OCI-LY7 (cell line): ENCODE measurements around the gene PAK1IP1. TPM values are rescaled to one million over a fixed set of nuclear protein-coding genes. Genes with fewer than 3 reads are reported as not detected.

Experiments
- BruUV-seq: library from RNA; stranded (reverse); fragments of 400-500 nt; replicated peaks from 2 replicates; lab custom pipeline; 2021; lab: Mats Ljungman, UMichigan
- CTCF ChIA-PET: fragments of 300-600 bp; sonication (Branson Sonifier 250); formaldehyde crosslinking; loops from one replicate; lab custom pipeline; 2022; ENCODE audit warnings: antibody characterized with exemption; ENCODE audit not compliant: unreplicated experiment; lab: Charles Lee
- POLR2A ChIA-PET: fragments of 300-600 bp; sonication (Branson Sonifier 250); formaldehyde crosslinking; loops from one replicate; lab custom pipeline; 2022; ENCODE audit warnings: antibody characterized with exemption; lab: Charles Lee
- DNase-seq: peaks from one replicate; pipeline ENCODE4 v3.0.0-alpha.2; 2015; ENCODE audit warnings: low spot score
- H2AFZ ChIP-seq: fragments of 200-600 bp; sonication (generic), shearing (Covaris generic); 2 replicates; pipeline ENCODE4 v1.6.1; 2014; ENCODE audit warnings: mild to moderate bottlenecking, antibody characterized with exemption, low read length, moderate library complexity
- H3K27ac ChIP-seq: fragments of 200-600 bp; sonication (generic); 2 replicates; pipeline ENCODE4 v1.5.1; 2014; ENCODE audit warnings: mixed run types, low read depth, mild to moderate bottlenecking, moderate library complexity, low read length, inconsistent platforms; ENCODE audit not compliant: poor library complexity, severe bottlenecking
- H3K36me3 ChIP-seq: fragments of 200-600 bp; sonication (generic); 2 replicates; pipeline ENCODE4 v1.6.1; 2014; ENCODE audit warnings: mild to moderate bottlenecking, antibody characterized with exemption, low read length, moderate library complexity, mixed read lengths; ENCODE audit not compliant: insufficient read depth
- H3K4me1 ChIP-seq: fragments of 200-600 bp; sonication (generic); 2 replicates; pipeline ENCODE4 v1.5.1; 2014; ENCODE audit warnings: mild to moderate bottlenecking, low read length; ENCODE audit not compliant: insufficient read depth, poor library complexity, severe bottlenecking
- H3K4me2 ChIP-seq: fragments of 200-600 bp; sonication (generic); 2 replicates; pipeline ENCODE4 v1.6.1; 2014; ENCODE audit warnings: mild to moderate bottlenecking, low read length
- H3K4me3 ChIP-seq: fragments of 200-600 bp; sonication (generic); 2 replicates; pipeline ENCODE4 v1.5.1; 2014; ENCODE audit warnings: mild to moderate bottlenecking, low read depth, low read length; ENCODE audit not compliant: poor library complexity, severe bottlenecking
- H3K79me2 ChIP-seq: fragments of 200-600 bp; sonication (generic); 2 replicates; pipeline ENCODE4 v1.6.1; 2016; ENCODE audit warnings: low read depth, mild to moderate bottlenecking, low read length, moderate library complexity, mixed read lengths; ENCODE audit not compliant: insufficient read depth
- H3K9me2 ChIP-seq: fragments of 200-600 bp; sonication (generic); 2 replicates; pipeline ENCODE4 v1.6.1; 2016; ENCODE audit warnings: mild to moderate bottlenecking, low read length, mixed read lengths; ENCODE audit not compliant: insufficient read depth
- H3K9me3 ChIP-seq: fragments of 200-600 bp; sonication (generic); 2 replicates; pipeline ENCODE4 v1.6.1; 2014; ENCODE audit warnings: mild to moderate bottlenecking, mixed run types, low read length, mixed read lengths
- H4K20me1 ChIP-seq: fragments of 200-600 bp; sonication (generic); 2 replicates; pipeline ENCODE4 v1.6.1; 2014; ENCODE audit warnings: mild to moderate bottlenecking, antibody characterized with exemption, low read length, moderate library complexity, mixed read lengths; ENCODE audit not compliant: insufficient read depth
- EZH2phosphoT487 ChIP-seq: fragments of 200-600 bp; sonication (generic); IDR thresholded peaks from 2 replicates; pipeline ENCODE4 v1.6.1; 2018; ENCODE audit warnings: low read depth, borderline replicate concordance, mild to moderate bottlenecking, mixed run types, antibody characterized with exemption, low read length, moderate library complexity, mixed read lengths
- intact Hi-C: fragments of 100-400 bp; cut with micrococcal nuclease; formaldehyde crosslinking; loops from one replicate; pipeline ENCODE4 v1.10.0; 2022; ENCODE audit not compliant: unreplicated experiment
- total RNA-seq, 2 experiments: library from RNA; depleted of rRNA in 1 of 2; stranded (reverse); fragments of >200 nt in 1 of 2; shearing (Covaris generic) in 1 of 2; gene quantifications; 2 replicates each; pipeline ENCODE4 v1.2.3, GENCODE V29; 2014 to 2022
- TF ChIP-seq, protein P1 (sequence below): fragments of 200-600 bp; sonication (generic); conservative IDR thresholded peaks from 2 replicates; pipeline ENCODE4 v1.5.1; 2014; ENCODE audit warnings: mild to moderate bottlenecking, antibody characterized with exemption, low read length, moderate library complexity, mixed read lengths

The PAK1IP1 gene
- total RNA-seq, 2 experiments from 2014 or later, result 21.8 to 27.8 TPM

DNA sequence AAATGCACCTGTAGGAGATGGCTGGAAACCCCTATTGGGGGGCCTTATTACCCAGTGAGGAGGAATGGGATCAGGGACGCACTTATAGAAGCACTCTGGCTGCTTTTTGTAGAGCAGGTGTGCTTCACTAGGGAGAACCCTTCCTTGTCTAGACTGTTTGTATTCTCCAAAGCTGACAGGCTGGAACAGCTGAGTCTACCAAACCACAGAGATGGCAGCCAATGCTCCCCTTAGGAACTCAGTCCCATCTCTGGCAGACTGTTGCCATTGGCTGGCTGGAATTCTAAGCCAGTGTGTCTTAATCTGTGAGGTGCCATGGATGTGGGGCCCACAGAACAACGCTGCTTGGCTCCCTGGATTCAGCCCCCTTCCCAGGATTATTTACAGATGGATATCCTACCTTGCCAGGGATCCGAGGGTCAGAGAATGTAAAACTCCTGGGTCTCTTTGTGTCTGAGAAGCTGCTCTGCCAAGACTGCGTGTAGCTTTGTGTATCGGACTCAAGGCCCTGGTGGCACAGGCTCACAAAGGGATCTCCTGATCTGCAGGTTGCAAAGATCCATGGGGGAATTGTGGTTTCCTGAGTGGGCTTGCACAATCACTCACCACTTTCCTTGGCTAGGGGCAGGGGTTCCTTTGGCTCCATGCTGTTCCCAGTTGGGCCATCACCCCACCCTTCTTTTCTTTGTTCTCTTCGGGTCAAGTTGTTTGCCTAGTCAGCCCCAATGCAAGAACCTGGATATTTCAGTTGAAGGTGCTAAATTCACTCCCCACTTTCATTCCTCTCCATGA lies 26.4 kb upstream of the PAK1IP1 start:
- Histone ChIP-seq H3K4me3 (no peak overlapping the region), H2AFZ (no peak overlapping the region), H3K9me3 (no peaks in the 10 kb centered on the region), H3K4me1 (no peaks in the 10 kb centered on the region), H3K4me2 (no peak overlapping the region), H3K27ac (no peak overlapping the region), H4K20me1 (no peaks in the 10 kb centered on the region), H3K36me3 (no peaks in the 10 kb centered on the region), H3K9me2 (no peaks in the 10 kb centered on the region), H3K79me2 (no peaks in the 10 kb centered on the region)
- intact Hi-C loops, result no loop called here
- BruUV-seq, result no TSS peak
- CTCF ChIA-PET, result no interaction called here
- TF ChIP-seq, protein P1, sequence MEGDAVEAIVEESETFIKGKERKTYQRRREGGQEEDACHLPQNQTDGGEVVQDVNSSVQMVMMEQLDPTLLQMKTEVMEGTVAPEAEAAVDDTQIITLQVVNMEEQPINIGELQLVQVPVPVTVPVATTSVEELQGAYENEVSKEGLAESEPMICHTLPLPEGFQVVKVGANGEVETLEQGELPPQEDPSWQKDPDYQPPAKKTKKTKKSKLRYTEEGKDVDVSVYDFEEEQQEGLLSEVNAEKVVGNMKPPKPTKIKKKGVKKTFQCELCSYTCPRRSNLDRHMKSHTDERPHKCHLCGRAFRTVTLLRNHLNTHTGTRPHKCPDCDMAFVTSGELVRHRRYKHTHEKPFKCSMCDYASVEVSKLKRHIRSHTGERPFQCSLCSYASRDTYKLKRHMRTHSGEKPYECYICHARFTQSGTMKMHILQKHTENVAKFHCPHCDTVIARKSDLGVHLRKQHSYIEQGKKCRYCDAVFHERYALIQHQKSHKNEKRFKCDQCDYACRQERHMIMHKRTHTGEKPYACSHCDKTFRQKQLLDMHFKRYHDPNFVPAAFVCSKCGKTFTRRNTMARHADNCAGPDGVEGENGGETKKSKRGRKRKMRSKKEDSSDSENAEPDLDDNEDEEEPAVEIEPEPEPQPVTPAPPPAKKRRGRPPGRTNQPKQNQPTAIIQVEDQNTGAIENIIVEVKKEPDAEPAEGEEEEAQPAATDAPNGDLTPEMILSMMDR, result no peak
- TF ChIP-seq EZH2phosphoT487, result no peak
- POLR2A ChIA-PET, result interaction anchor here (1.1 kb wide), 1 partner anchor 28 kb away, joined by 3 read pairs; no protein-coding TSS in a partner anchor
- no peak for DNase-seq

DNA sequence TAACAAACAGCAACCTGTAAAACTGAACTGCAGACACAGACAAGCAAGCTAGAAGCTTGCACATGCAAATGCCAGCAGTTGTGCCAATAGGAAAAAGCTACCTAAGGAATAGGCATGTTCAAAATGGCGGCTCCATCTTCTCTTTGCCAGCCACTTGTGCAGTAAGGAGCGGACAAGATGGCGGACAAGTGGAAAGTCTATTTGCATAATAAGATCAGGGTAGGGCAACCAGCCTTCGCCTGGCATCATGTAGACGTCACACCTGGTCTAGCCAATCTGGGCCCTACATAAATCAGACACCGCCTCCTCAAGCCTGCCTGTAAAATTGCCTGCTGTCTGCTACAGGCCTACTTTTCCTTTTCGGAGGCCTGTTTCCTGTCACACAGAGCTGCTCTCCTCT lies 18.4 kb upstream of the PAK1IP1 start:
- TF ChIP-seq, protein P1, result no peak
- TF ChIP-seq EZH2phosphoT487, result no peak
- no TSS peak for BruUV-seq
- Histone ChIP-seq H3K4me2 (no peak overlapping the region), H3K9me3 (no peaks in the 10 kb centered on the region; the same call in 1 of the 2 replicates), H2AFZ (no peak overlapping the region), H4K20me1 (no peaks in the 10 kb centered on the region), H3K4me3 (no peak overlapping the region), H3K9me2 (no peaks in the 10 kb centered on the region), H3K36me3 (no peaks in the 10 kb centered on the region), H3K27ac (no peak overlapping the region), H3K4me1 (no peaks in the 10 kb centered on the region), H3K79me2 (no peaks in the 10 kb centered on the region)
- intact Hi-C loops, result no loop called here
- ChIA-PET CTCF (no interaction called here), POLR2A (interaction anchor here (0.9 kb wide), 1 partner anchor 8 kb away, joined by 3 read pairs; no protein-coding TSS in a partner anchor)
- no peak for DNase-seq

DNA sequence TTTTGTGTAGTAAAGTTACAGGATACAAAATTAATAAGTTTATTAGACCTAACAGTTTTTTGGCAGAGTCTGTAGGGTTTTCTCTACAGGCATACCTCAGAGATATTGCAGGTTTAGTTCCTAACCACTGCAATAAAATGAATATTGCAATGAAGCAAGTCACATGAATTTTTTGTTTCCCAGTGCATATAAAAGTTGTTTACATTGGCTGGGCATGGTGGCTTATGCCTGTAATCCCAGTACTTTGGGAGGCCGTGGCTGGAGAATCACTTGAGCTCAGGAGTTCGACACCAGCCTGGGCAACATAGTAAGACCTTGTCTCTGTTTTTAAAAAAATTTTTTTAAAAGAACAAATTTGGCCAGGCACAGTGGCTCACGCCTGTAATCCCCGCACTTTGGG lies 16.3 kb upstream of the PAK1IP1 start:
- Histone ChIP-seq H3K79me2 (no peaks in the 10 kb centered on the region), H3K36me3 (no peaks in the 10 kb centered on the region), H3K4me2 (no peak overlapping the region), H2AFZ (no peak overlapping the region), H3K9me3 (peaks cover 9% of the 10 kb centered on the region; the same call in 1 of the 2 replicates), H3K27ac (no peak overlapping the region), H3K9me2 (no peaks in the 10 kb centered on the region), H3K4me3 (no peak overlapping the region), H4K20me1 (no peaks in the 10 kb centered on the region), H3K4me1 (no peaks in the 10 kb centered on the region)
- ChIA-PET POLR2A (interaction anchor here (0.7 kb wide), 1 partner anchor 20 kb away, joined by 3 read pairs; no protein-coding TSS in a partner anchor), CTCF (no interaction called here)
- DNase-seq, result no peak
- TF ChIP-seq EZH2phosphoT487, result no peak
- TF ChIP-seq, protein P1, result no peak
- intact Hi-C loops, result no loop called here
- no TSS peak for BruUV-seq
